Jurkat, Clone E6-1 (cell line): ENCODE measurements around the gene EXOC4.

Source experiments
- DNase-seq: peaks from one replicate; pipeline ENCODE4 v3.0.0-alpha.2; 2011; ENCODE audit warnings: low read depth, low spot score
- H3K4me3 ChIP-seq: 2 replicates; pipeline ENCODE4 v1.5.1; 2011; ENCODE audit warnings: mild to moderate bottlenecking, low read length, control low read depth, moderate library complexity

The EXOC4 gene

DNA sequence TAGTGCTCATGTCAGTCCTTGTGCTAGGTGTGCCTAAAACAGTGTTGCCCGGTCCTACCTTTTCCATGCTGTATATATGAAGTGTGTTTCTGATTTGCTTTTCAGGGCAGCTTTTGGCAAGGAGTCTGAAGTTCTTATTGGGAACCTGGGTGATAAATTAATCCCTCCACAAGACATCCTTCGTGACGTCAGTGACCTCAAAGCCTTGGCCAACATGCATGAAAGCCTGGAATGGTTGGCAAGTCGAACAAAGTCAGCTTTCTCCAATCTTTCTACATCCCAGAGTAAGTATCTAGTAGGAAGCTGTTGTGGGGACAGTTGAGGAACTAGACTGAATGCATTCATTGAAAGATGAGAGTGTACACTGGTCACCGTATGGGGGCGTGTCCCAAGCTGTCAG lies 684.9 kb downstream of the EXOC4 start:
- DNase-seq = no peak
- H3K4me3 ChIP-seq = no peak overlapping the region

DNA sequence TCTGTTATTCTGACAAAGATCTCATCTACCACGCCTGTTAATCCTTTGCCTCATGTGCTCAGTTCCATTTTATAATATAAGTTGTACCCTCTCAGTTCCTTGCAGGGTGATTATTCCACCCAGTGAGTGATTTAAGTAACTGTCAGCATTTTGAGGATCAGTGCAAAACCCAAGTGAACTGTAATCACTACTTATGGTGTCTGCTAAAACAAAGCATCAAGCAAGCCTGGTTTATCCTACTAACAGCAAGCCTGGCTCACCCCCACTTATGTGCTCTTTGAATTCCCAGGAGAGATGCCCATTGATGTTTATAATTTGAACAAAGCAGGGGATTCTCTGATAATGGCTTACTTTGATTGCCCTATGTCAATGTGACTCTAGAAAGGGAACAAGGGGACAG lies 687.5 kb downstream of the EXOC4 start:
- H3K4me3 ChIP-seq = no peak overlapping the region
- DNase-seq = no peak

DNA sequence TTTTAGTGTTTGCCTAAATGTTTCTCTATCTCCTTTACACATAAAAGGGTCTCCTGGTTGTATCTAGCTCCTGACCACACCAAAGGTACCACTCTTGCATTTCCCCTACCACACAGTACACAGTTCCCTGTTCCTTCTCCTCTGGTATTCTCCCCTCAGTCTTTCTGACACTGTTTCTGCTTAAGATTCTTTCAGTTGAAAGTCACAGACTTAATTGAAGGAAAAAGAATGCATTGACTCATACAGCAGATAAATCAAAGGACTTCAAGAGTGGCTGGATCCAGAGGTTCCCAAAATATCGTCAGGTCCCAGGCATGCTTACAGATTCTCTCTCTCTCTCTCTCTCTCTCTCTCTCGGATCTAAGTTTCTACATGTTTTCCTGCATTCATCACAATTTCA lies 688.6 kb downstream of the EXOC4 start:
- no peak overlapping the region for H3K4me3 ChIP-seq
- peak; percentile 56 for DNase-seq

DNA sequence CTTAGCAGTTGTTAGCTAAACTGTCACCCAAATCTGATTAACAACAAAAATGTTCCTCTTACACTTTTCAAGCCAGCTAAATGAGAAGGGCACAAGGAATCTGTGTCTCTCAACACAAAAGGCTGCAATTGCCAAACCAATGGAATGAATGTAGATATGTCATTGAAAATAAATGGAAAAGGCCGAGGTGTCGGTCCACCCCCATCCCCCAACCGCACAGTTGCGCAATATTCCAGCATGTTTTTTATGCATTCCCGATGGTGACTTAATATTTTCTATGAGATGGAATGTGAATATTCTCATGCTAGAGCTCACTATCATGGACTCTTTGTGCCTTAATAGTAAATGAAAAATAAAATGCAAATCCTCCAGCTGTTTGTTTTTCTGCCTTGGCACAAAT lies 692.6 kb downstream of the EXOC4 start:
- no peak overlapping the region for H3K4me3 ChIP-seq
- DNase-seq = no peak

DNA sequence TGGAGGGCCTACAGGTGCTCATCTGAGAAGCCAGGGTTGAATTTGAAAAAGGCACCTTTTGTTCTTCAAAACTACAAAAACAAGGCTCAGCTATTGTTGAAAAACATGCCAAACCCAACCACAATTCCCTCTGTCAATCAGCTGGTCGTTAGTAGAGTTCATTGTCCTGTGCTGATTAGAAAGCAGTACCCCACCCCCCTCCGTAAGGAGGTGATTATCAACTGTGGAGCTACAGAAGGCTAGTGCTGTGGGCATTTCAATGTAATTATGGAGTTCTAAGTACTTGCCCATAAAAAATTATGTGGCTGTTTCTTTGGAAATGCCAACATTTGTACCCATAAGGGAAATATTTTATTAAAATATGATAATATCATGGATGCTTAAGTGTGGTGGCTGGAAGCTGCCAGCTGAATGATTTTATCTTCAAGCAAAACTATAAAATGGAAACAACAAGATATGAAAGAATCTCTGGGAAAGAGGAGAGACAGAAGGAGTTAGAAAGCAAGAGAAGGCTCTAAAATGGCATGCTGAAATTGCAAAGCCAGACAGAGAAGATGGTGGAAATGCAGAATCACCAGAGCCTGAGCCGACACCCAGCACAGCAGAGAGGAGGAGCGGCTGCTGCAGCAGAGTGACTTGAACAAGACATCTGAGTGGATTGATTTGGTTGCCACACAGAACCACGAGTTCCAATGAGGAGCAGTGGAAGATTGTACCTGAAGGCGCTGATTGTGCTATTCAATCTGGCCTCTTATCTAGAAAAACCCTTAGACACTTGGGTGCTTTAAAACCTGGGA lies 694.8 kb downstream of the EXOC4 start:
- no peak for DNase-seq
- no peak overlapping the region for H3K4me3 ChIP-seq

DNA sequence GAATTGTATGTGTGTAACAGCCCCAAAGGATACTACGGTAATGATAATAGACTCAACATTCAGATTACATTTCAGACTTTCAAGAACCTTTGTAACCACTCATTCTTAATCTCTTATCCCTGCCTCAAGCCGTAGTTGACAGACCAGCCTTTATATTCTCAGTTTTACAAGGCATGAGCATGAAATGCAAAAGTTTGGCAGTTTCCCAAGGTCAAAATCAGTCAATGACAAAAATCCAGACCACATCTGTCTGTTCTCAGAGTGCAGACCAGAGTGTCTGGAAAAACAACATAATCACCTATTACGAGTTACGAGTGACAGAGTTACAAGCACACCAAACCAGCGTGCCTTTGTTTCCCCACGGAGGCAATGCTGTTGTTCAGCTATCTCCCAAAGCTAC lies 695.7 kb downstream of the EXOC4 start:
- no peak for DNase-seq
- H3K4me3 ChIP-seq = no peak overlapping the region

DNA sequence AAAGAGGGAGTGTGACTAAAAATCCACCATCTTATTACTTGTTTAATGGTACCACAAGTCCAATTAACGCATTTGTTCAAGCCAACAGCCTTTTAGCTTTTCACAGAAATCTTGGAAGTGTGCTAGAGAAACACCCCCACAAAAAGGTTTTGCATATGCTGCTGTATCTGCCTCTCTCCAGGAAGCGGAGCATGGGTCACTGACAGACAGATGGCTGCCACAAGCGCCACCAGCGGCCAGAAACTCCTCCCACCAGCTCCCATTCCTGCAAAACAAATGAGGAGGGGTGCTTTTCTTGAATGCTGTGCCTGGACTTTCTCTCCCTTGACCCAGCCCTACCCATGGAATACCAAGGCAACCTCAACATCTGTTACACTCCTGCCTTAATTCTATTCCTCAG lies 698.0 kb downstream of the EXOC4 start:
- H3K4me3 ChIP-seq = no peak overlapping the region
- no peak for DNase-seq

DNA sequence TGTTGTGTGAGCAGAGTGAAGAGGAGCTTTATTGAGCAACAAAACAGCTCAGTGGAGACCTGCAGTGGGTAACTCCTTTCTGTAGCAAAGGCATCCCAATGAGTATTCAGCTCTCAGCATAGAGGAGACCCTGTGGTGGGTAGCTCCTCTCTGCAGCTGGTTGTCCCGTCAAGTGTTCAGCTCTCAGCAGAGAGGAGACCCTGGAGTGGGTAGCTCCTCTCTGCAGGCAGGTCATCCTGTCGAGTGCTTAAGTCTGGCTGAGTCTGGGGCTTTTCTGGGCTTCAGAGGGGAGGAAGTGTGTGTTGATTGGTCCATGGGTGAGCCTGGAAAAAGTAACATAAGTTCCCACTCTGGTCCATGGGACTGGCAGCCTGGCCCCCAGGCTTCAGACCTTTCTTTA lies 702.3 kb downstream of the EXOC4 start:
- no peak for DNase-seq
- H3K4me3 ChIP-seq = no peak overlapping the region

DNA sequence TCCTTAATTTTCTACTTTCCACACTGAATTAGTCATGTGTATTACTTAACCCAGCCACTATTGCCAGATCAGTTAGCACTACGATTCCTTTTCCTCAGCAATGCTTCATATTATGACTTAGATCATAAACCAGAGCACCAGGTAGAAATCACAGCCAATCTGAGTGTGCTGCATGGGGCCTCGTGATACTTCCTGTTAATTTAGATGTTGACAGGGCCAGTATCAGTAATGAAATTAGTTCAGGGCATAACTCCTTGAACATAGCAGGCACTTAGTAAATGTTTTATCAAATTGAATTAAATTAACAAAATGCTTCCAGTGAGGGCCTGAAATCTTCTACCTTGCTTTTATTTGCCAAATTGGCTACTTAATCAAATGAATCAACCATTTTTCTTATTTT lies 705.0 kb downstream of the EXOC4 start:
- H3K4me3 ChIP-seq = no peak overlapping the region
- DNase-seq = no peak

DNA sequence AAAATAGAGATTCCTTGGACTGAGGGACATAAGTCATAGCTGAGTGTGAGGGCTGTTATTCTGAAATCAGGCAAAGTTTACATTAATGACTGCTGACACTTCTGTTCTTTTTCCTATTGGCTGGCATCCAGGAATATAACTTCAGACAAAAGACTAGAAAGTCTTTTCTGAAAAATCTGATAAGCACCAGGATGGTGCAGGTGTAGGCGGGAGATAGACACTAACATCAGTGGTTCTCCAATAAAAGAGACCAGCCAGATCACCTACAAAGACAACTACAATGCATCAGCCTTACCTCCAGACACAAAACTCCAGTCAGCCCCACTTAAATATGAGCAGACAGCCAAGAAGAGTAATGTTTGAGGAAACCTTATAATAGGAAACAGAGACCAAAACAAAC lies 705.9 kb downstream of the EXOC4 start:
- DNase-seq = no peak
- H3K4me3 ChIP-seq = no peak overlapping the region

DNA sequence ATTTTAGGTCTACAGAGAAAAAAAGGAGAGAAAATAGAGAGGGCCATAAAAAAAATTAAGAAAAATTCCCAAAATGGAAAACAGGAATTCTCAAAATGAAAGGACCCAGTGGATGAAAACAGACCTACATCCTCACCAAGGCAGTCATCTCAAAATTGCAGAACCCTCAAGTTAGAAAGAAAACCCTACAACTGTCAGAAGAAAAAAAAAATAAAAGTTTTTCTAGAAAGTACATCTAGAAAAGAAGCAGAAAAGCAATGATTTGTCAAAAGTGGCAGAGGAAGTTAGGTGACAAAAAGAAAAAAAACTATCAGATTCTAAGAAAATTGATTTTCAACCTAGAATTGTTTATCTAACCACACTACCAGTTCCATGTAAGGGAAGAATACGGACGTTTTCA lies 706.6 kb downstream of the EXOC4 start:
- no peak overlapping the region for H3K4me3 ChIP-seq
- no peak for DNase-seq

DNA sequence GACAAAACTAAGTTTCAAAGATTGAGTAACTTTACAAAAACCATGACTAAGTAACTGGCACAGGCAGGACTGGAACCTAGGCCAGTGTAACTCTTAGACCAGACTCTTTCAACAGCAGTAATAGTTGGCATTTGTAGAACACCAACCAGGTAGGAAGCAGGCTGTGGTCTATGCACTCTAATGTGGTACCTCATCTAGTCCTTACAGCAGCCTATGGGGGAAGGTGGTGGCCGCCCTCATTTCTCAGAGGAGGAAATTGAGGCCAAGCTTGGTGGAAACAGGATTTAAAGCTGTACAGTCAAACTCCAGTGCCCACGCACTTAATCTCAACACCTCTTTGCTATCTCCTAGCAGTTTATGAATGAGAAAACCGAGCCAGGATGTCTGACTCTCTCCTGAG lies 708.8 kb downstream of the EXOC4 start:
- peak; percentile 88 for DNase-seq
- H3K4me3 ChIP-seq = no peak overlapping the region

DNA sequence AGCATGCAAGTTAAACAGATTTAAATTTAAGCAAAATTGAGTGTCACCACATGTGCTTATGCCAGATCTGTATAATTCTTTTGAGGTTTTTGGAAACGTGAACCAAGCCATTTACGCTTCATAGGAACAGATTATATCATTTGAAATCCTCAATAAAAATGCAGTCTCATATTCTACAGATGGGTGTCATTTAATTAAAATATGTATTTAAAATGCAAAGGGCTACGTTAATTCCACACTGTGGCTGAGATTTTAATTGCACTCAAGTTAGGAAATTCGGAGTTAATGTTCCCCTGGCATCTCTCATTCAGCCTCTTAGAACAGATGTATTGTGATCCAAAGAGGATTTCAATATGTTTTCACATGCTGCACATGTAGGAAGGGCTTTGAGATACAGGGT lies 709.8 kb downstream of the EXOC4 start:
- H3K4me3 ChIP-seq = no peak overlapping the region
- DNase-seq = no peak

DNA sequence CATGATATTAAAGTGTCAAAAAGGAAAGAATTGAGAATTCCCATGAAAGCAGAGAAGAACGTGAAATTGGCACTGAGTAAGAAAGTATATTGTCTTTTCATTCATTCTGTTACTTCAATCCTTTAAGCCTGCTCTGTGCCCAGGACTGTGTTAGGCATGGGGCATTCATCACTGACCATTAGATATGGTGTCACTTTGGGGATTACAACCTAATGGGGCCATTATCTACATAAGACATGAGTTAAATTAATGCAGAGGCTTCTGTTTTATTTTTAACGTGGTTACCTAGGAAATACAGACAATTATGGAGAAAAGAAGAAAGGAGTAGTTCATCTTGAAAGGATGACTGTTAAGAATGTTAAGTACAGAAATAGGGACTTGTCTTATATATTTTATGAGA lies 710.8 kb downstream of the EXOC4 start:
- H3K4me3 ChIP-seq = no peak overlapping the region
- no peak for DNase-seq

DNA sequence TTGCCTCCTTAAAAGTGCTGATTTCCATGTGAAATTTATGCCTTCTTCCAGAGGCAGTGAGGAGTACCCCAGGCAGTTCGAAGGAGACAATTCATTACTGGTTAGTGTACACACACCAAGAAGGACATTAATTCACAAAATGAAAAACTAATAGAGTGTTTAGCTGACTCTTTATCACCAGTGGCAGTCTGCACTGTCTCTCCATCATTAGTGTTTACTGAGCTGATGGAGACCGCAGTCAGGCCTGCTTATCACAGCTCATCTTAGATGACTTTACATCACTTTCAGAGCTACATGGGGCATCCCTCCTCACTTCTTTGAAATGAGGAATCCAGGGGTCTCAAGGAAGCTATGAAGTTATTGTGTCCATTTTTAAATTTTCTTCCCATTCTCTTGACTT lies 718.7 kb downstream of the EXOC4 start:
- DNase-seq = no peak
- no peak overlapping the region for H3K4me3 ChIP-seq

DNA sequence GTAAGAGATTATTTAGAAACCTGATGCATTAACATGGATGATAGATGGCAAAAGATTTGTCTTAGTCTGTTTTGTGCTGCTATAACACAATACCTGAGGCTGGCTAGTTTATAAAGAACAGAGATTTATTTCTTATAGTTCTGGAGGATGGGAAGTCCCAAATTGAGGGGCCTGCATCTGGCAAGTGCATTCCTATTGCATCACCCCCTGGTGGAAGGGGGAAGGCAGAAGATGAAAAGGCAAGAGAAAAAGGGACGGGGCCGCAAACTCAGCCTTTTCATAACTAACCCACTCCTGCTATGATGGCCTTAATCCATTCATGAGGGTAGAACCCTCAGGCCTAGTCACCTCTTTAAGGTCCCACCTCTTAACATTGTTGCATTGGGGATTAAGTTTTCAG lies 720.8 kb downstream of the EXOC4 start:
- no peak for DNase-seq
- H3K4me3 ChIP-seq = no peak overlapping the region

DNA sequence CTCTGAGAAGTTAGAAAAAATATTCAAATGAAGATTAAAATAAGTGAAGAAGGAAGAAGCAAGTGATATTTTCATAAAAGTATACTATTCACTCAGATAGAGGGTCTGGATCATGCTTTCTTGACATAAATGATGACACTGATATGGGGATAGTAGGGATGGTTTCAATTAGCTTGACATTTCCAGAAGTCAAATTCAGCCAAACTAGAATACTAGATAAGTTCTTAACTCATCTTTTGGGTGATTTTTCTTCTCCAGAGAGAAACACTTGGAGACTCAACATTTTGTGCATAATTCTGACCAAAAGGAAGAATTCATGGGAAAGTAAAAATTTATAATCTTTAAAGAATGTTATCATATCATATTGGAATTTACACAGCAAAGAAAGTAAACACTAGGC lies 722.3 kb downstream of the EXOC4 start:
- H3K4me3 ChIP-seq = no peak overlapping the region
- no peak for DNase-seq

DNA sequence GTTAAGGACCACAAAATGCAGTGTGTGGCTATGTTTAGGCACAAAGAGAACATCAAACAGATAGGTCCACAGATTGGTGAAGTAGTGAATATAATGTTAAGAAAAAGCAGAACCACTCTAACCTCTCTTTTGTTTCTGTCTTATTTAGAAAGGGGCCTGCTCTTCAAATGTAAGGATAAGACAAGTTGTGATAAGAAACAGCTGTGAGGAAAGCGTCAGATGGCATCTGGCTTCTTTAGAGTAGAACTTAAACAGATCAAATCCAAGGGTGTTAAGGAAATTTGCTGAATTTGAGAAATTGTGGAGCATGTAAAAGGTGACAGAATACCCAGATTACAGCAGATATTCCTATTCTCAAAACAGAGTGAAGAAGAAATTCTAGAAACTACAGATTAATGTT lies 723.3 kb downstream of the EXOC4 start:
- DNase-seq = no peak
- H3K4me3 ChIP-seq = no peak overlapping the region

DNA sequence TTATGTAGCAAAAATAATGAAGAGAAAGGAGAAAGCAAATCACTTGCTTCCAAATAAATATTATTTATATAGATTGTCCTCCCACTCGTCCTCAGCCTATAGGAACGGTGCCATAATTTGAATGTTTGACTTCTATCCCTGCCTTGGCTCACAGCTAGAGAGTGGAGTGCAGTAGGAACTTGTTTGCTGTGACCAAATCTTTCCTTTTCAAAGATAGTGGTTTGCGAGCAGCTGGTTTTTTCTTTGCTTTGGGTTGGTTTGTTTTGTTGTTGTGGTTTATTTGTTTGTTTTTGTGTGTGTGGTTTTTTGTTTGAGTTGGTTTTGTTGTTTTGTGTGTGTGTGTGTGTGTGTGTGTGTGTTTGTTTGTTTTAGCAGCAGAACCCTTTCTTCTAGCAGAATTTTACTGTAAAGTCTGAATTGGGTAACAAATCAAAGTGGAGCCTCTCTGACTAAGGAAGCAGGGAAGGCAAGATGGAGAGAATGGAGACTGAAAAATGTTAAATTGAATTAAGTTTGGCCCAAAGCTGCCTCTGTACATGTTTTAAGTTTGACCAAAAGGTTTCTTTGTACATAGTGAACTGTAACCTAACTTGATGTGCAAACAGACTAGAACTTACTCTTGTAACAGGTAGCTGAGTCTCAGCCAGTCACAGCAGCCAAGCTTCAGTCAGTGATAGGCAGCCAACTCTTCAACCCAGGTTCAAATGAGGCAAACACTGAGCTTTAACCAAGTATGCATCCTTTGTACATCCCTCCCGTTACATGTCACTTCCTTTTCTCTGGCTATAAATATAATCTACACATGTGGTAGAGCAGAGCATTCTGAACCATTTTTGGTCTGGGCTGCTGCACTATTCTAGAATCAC lies 724.8 kb downstream of the EXOC4 start:
- H3K4me3 ChIP-seq = no peak overlapping the region
- peak; percentile 14 for DNase-seq

DNA sequence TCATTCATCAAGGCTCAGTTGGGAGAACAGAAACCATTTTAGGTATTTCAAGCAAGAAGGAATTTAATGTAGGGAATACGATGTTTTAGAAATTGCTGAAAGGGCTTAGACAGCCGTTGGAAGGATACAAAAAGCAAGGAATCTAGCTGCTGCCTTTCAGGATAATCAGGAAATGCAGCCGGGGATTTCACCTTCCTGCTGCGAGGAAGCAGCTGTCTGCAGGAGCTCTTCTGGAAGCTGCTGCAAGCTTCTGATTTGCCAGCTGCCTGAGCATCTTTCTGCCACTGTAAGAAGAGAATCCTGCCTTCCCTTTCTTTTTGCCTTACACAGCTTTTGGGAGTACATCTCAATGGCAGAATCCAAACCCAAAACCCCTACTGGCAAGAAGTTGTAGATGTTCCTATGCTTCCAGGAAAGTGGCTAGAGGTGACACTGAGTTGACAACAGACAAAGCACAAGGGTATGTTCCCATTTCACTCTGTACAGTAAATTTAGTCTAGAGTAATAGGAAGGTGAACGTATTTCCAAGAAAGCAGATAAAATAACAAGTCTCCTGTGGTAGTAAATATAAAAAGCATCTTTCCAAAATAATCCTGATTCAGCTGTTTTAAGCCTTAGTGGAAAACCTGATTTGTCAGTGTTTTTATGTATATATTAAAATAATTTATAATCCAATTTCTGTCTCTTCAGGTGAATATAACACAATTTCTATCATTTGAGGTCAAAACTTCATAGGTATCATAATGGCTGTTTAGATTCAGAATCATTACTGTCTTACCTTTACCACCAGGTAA lies 725.8 kb downstream of the EXOC4 start:
- DNase-seq = no peak
- no peak overlapping the region for H3K4me3 ChIP-seq
